ENCODE results near the gene CD9. TPM values are rescaled to one million over a fixed set of nuclear protein-coding genes. Genes with fewer than 3 reads are reported as not detected.
"Not testable (repeated sequence)": the region's sequence is repeated elsewhere in the genome, so short reads cannot be mapped to it uniquely, and the experiment has no call there.

The CD9 gene
- total and polyA plus RNA-seq, 5 donors: 117 to 248 (median 139) TPM

DNA sequence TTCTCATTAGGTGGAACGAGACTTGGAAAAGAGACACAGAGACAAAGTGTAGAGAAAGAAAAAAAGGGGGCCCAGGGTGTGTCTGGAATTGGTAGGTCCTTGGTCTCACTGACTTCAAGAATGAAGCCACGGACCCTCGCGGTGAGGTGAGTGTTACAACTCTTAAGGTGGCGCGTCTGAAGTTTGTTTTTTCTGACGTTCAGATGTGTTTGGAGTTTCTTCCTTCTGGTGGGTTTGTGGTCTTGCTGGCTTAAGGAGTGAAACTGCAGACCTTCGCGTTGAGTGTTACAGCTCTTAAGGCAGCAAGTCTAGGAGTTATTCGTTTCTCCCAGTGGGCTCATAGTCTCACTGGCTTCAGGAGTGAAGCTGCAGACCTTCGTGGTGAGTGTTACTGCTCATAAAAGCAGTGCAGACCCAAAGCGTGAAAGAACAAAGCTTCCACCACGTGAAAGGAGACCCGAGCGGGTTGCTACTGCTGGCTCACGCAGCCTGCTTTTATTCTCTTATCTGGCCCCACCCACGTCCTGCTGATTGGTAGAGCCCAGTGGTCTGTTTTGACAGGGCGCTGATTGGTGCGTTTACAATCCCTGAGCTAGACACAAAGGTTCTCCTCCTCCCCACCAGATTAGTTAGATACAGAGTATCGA, 10.1 kb upstream of the CD9 start:
- not testable (repeated sequence) for H3K9me3 ChIP-seq (ENCODE audit: control insufficient read depth, low read length); ATAC-seq; H3K4me3 ChIP-seq (ENCODE audit: low read length); H3K27me3 ChIP-seq (ENCODE audit: control insufficient read depth, insufficient read depth); H3K4me1 ChIP-seq (ENCODE audit: control insufficient read depth, insufficient read depth, low read length); H3K27ac ChIP-seq (ENCODE audit: low read length)
- 83% methylated on average over 20 of the region's 20 CpGs for WGBS
- intact Hi-C loops (cut with DNase I): loop anchor here in 2 of 4 donors (10.0 kb wide), 1 partner anchor 125 kb away; no protein-coding TSS in a partner anchor
- DNase-seq: peak in 1 of 3 donors; percentile 8

DNA sequence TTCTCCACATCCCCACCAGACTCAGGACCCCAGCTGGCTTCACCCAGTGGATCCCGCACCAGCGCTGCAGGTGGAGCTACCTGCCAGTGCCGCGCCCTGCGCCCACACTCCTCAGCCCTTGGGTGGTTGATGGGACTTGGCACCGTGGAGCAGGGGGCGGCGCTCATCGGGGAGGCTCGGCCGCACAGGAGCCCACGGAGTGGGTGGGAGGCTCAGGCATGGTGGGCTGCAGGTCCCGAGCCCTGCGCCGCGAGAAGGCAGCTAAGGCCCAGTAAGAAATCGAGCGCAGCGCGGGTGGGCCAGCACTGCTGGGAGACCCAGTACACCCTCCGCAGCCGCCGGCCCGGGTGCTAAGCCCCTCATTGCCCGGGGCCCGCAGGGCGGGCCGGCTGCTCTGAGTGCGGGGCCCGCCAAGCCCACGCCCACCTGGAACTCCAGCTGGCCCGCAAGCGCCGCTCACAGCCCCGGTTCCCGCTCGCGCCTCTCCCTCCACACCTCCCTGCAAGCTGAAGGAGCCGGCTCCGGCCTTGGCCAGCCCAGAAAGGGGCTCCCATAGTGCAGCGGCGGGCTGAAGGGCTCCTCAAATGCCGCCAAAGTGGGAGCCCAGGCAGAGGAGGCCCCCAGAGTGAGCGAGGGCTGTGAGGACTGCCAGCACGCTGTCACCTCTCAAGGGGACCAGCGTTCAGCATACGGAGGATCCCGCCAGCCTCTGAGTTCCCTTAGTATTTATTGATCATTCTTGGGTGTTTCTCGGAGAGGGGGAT, 9.3 kb upstream of the CD9 start:
- H3K27me3 ChIP-seq (ENCODE audit: control insufficient read depth, insufficient read depth); H3K4me1 ChIP-seq (ENCODE audit: control insufficient read depth, insufficient read depth, low read length); H3K4me3 ChIP-seq (ENCODE audit: low read length); H3K9me3 ChIP-seq (ENCODE audit: control insufficient read depth, low read length); ATAC-seq; H3K27ac ChIP-seq (ENCODE audit: low read length): not testable (repeated sequence)
- DNase-seq: peak in 1 of 3 donors; percentile 30
- intact Hi-C loops (cut with DNase I): loop anchor here in 1 of 4 donors (10.0 kb wide), 1 partner anchor 126 kb away; no protein-coding TSS in a partner anchor
- 95% methylated on average over 48 of the region's 49 CpGs for WGBS

DNA sequence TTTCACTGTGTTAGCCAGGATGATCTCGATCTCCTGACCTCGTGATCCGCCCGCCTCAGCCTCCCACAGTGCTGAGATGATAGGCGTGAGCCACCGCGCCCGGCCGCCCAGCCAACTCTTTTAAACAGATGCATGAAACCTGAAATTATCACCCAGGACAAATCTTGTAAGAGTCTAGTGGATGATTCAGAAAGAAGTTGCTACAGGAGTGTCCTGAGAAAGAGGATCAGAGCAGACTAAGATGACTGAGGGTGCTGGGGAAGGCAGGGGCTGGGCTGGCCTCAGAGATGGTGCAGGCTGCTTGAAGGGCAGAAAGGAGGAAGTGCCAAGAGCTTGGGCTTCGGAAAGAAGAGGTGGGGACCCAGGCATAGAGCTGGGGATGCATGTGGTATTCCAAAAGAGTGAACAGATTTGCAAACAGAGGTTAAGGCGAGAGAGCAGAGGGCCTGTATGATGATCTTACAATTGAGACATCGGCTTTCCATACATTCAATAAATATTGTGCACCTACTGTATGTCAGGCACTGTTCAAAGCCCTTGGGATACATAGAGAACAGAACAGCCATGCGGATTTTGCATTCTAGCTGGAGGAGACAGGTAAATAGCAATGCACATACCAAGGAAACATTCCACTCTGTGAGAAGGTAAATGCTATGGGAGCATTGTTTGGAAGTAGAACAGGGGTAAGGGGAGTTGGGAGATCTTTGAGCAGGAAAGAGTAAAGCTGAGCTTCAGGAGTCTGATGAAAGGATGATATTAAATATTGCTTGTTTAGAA, 7.4 kb upstream of the CD9 start:
- no peak overlapping the region for H3K4me3 ChIP-seq (ENCODE audit: low read length)
- no peak for ATAC-seq
- H3K27me3 ChIP-seq (ENCODE audit: control insufficient read depth, insufficient read depth): no peaks in the 10 kb centered on the region
- H3K9me3 ChIP-seq (ENCODE audit: control insufficient read depth, low read length): no peaks in the 10 kb centered on the region
- no peaks in the 10 kb centered on the region for H3K4me1 ChIP-seq (ENCODE audit: control insufficient read depth, insufficient read depth, low read length)
- H3K27ac ChIP-seq (ENCODE audit: low read length): no peak overlapping the region
- WGBS: 94% methylated on average over 13 of the region's 13 CpGs
- intact Hi-C loops (cut with DNase I): loop anchor here in 1 of 4 donors (10.0 kb wide), 1 partner anchor 128 kb away; no protein-coding TSS in a partner anchor
- peak in 1 of 3 donors; percentile 36 for DNase-seq

DNA sequence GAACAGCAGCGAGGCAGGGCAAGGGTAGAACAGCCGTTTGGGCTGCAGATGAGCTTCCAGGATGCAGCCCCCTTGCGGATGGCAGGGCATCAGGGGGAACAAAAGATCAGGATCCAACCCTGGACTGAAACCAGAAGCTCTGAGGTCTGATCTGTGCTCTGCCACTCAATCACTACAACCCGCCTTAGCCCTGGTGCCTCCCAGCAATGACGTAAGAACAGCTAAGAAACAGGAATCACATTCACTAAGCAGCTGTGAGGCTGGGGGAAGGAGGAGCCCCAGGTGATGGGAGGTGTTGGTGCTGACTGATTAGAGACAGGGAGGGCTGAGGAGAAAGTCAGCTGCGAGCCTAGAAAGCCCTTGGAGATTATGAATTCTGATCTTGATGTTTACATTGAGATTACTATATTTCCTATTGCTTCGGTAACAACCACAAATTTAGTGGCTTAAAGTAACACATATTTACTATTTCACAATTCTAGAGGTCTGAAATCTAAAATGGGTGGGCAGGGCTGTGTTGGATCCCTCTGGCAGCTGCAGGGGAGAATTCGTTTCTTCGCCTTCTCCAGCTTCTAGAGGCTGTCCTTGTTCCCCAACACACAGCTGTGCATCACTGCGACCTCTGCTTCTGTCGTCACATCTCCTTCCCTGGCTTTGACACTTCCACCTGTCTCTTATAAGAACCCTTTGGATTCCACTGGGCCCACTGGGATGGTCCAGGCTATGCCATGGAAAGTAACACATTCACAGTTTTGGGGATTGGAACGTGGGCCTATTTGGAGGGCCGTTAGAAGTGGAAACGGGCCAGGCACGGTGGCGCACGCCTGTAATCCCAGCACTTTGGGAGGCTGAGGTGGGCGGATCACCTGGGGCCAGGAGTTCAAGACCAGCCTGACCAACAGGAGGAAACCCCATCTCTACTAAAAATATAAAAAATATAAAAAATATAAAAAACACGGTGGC, 6.1 kb upstream of the CD9 start:
- H3K9me3 ChIP-seq (ENCODE audit: control insufficient read depth, low read length): no peaks in the 10 kb centered on the region
- no peaks in the 10 kb centered on the region for H3K4me1 ChIP-seq (ENCODE audit: control insufficient read depth, insufficient read depth, low read length)
- DNase-seq (peak in 1 of 3 donors; percentile 43), ATAC-seq (no peak)
- no peaks in the 10 kb centered on the region for H3K27me3 ChIP-seq (ENCODE audit: control insufficient read depth, insufficient read depth)
- H3K4me3 ChIP-seq (ENCODE audit: low read length): no peak overlapping the region
- intact Hi-C loops (cut with DNase I): loop anchor here in 2 of 4 donors (2.0 to 10.0 kb wide), 3 partner anchors 85 to 129 kb away; no protein-coding TSS in a partner anchor
- 83% methylated on average over 19 of the region's 19 CpGs for WGBS
- H3K27ac ChIP-seq (ENCODE audit: low read length): no peak overlapping the region

DNA sequence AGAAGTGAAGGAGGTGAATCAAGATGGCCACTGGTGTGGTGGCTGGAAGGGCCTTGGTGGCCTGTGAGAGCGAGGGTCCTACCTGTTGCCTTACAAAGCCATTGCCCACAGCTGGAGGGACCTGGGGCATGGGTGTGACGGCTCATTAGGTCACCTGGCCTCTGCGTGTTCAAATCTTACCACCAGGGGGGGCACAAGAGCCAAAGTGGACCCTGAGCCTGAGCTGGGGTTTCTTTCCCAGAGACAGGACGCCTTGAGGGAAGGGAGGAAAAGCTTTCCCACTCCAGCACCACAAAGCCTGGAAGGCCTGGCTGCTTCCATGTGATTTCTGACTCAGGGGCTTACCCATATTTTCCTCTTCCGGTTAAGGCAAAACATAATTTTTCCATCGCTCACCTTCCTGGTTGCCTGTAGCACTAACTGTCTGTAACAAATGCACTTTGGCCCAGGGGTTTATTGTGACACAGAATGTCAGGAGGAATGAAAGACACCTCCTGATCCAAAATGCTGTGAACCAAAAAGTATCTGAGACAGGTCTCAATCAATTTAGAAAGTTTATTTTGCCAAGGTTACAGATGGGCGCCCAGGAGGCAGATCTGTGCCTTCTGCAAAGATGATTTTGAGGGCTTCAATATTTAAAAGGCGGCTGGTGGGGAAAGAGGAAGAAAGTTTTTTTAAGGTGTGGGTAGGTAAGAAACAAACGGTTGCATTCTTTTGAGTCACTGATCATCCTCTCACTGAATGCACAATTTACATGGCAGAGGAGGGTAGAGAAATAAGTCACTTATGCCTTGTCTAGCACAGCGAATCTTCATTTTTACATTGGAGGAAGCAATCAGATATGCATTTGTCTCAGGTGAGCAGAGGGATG, 4.3 kb upstream of the CD9 start:
- 40% methylated on average over 10 of the region's 10 CpGs for WGBS
- intact Hi-C loops (cut with DNase I): loop anchor here (2.0 to 10.0 kb wide), 5 partner anchors 81 to 131 kb away; no protein-coding TSS in a partner anchor
- ATAC-seq (peak; percentile 67 to 75), DNase-seq (peak; percentile 83 to 92 (median 89))
- no peaks in the 10 kb centered on the region for H3K27me3 ChIP-seq (ENCODE audit: control insufficient read depth, insufficient read depth)
- peak overlapping the region; percentile 22 for H3K27ac ChIP-seq (ENCODE audit: low read length)
- H3K9me3 ChIP-seq (ENCODE audit: control insufficient read depth, low read length): no peaks in the 10 kb centered on the region
- no peaks in the 10 kb centered on the region for H3K4me1 ChIP-seq (ENCODE audit: control insufficient read depth, insufficient read depth, low read length)
- no peak overlapping the region for H3K4me3 ChIP-seq (ENCODE audit: low read length)

DNA sequence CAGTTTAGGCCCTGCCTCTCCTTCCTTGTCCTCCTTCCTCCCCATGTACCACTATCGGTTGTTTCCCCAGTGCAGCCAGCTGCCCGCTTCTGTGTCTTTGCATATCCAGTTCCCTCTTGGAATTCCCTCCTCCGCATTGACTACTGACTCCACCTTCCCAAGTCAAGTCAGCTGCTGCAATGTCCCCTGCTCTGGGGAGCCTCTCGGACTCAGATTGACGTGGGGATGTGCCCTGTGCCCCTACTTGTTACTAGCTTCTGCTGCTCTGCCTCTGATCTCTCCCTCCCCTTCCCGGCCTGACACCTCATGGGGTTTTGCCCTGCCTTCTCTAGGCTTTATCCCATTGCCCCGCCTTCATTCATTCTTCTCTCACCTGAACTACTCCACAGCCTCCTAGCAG, 2.1 kb upstream of the CD9 start:
- Histone ChIP-seq H3K9me3 (ENCODE audit: control insufficient read depth, low read length) (no peaks in the 10 kb centered on the region), H3K4me3 (ENCODE audit: low read length) (no peak overlapping the region), H3K27me3 (ENCODE audit: control insufficient read depth, insufficient read depth) (no peaks in the 10 kb centered on the region), H3K27ac (ENCODE audit: low read length) (no peak overlapping the region), H3K4me1 (ENCODE audit: control insufficient read depth, insufficient read depth, low read length) (no peaks in the 10 kb centered on the region)
- WGBS: 70% methylated on average over 7 of the region's 7 CpGs
- intact Hi-C loops (cut with DNase I): loop anchor here in 3 of 4 donors (5.0 to 10.0 kb wide), 3 partner anchors 79 to 133 kb away; no protein-coding TSS in a partner anchor
- ATAC-seq: no peak
- peak in 1 of 3 donors; percentile 42 for DNase-seq

DNA sequence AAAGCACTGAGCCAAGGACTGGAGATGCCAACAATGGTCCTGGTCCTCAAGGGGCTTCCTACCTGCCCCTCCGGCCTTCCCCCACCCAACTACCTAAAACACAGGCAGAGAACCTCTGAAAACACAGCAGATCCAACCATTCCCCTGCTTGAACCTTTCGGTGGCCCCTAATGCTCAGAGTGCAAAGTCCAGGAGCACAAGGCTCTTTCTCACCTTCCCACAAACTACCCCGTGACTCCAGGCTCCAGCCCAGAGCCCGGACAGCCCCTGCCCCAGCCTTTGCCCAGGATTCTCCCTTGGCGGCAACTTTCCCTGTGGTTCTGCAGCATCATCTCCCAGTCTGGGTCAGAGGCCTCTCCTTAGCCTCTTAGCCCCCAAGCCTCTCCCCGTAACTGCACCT, 1.6 kb upstream of the CD9 start:
- H3K27ac ChIP-seq (ENCODE audit: low read length): no peak overlapping the region

DNA sequence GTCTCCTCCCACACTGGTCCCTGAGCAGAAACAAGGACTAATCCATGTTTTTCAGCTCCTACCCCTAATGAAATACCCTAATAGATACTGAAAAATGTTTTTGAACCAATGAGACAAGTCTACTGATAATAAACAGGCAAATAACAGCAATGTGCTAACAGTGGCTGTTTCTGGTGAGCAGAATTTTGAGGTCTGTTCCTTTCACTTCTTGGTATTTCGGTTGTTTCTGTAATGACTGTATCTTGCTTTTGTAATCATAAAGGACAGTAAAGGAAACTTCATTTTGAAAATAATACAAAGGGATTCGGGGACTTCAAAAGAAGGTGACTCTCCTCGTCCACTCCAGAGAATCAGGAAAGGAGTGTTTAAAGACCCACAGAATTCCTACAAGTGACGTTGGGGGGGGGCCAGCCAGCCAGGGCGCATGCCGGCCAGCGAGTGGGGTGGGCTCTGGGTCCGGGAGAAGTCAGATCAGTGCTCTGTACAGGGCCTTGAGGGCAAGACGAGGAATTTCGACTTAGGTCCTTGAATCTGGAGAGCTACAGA, 1.1 kb upstream of the CD9 start:
- intact Hi-C loops (cut with DNase I): loop anchor here in 3 of 4 donors (5.0 to 10.0 kb wide), 3 partner anchors 78 to 134 kb away; no protein-coding TSS in a partner anchor
- DNase-seq (no peak), ATAC-seq (no peak)
- Histone ChIP-seq H3K27me3 (ENCODE audit: control insufficient read depth, insufficient read depth) (no peaks in the 10 kb centered on the region), H3K27ac (ENCODE audit: low read length) (peak overlapping the region; percentile 94), H3K9me3 (ENCODE audit: control insufficient read depth, low read length) (no peaks in the 10 kb centered on the region), H3K4me1 (ENCODE audit: control insufficient read depth, insufficient read depth, low read length) (no peaks in the 10 kb centered on the region), H3K4me3 (ENCODE audit: low read length) (peak overlapping the region; percentile 79)
- WGBS: 41% methylated on average over 10 of the region's 10 CpGs

More for the DNA sequence above, 1.6 kb upstream of the CD9 start:
- ATAC-seq (no peak), DNase-seq (peak in 1 of 3 donors; percentile 28)
- H3K9me3 ChIP-seq (ENCODE audit: control insufficient read depth, low read length): no peaks in the 10 kb centered on the region
- intact Hi-C loops (cut with DNase I): loop anchor here in 3 of 4 donors (5.0 to 10.0 kb wide), 3 partner anchors 79 to 134 kb away; no protein-coding TSS in a partner anchor
- H3K4me3 ChIP-seq (ENCODE audit: low read length): no peak overlapping the region
- H3K4me1 ChIP-seq (ENCODE audit: control insufficient read depth, insufficient read depth, low read length): no peaks in the 10 kb centered on the region
- WGBS: 96% methylated on average over 6 of the region's 6 CpGs
- H3K27me3 ChIP-seq (ENCODE audit: control insufficient read depth, insufficient read depth): no peaks in the 10 kb centered on the region

All from right cardiac atrium (tissue), 5 donors.